ENCODE measurements around the gene GALNT17.

- TF ChIP-seq, protein P1, sequence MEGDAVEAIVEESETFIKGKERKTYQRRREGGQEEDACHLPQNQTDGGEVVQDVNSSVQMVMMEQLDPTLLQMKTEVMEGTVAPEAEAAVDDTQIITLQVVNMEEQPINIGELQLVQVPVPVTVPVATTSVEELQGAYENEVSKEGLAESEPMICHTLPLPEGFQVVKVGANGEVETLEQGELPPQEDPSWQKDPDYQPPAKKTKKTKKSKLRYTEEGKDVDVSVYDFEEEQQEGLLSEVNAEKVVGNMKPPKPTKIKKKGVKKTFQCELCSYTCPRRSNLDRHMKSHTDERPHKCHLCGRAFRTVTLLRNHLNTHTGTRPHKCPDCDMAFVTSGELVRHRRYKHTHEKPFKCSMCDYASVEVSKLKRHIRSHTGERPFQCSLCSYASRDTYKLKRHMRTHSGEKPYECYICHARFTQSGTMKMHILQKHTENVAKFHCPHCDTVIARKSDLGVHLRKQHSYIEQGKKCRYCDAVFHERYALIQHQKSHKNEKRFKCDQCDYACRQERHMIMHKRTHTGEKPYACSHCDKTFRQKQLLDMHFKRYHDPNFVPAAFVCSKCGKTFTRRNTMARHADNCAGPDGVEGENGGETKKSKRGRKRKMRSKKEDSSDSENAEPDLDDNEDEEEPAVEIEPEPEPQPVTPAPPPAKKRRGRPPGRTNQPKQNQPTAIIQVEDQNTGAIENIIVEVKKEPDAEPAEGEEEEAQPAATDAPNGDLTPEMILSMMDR (conservative IDR thresholded peaks at IDR 0.05; ENCODE audit: low read depth in 2 of 2), result no peak
- no peak for TF ChIP-seq NANOG (IDR thresholded peaks at IDR 0.05; ENCODE audit: borderline replicate concordance)
- TF ChIP-seq ZNF331 (CRISPR knock-in tag; IDR thresholded peaks at IDR 0.05; ENCODE audit: low read depth), result no peak
- TF ChIP-seq REST (IDR thresholded peaks at IDR 0.05; ENCODE audit: unreplicated experiment), result no peak
- no peak for TF ChIP-seq POLR2AphosphoS5 (IDR thresholded peaks at IDR 0.05; ENCODE audit: low read depth)
- TF ChIP-seq EZH2phosphoT487 (IDR thresholded peaks at IDR 0.05; ENCODE audit: unreplicated experiment), result no peak
- TF ChIP-seq EZH2 (IDR thresholded peaks at IDR 0.05; ENCODE audit: low read depth, unreplicated experiment), result no peak
- TF ChIP-seq JUNB (IDR thresholded peaks at IDR 0.05; ENCODE audit: unreplicated experiment), result no peak
These were observed 363.9 kb downstream of the GALNT17 start for GRCh38 chr7:71495828-71496227.

Data from GM23338 (cell line).